Measurements from ENCODE around the gene TMEM207. TPM values are rescaled to one million over a fixed set of nuclear protein-coding genes. Genes with fewer than 3 reads are reported as not detected.

The TMEM207 gene
- total RNA-seq, 3 donors from 2014 or later (not counting 1 experiment from before 2014, with no cell fraction given), result not detected

DNA sequence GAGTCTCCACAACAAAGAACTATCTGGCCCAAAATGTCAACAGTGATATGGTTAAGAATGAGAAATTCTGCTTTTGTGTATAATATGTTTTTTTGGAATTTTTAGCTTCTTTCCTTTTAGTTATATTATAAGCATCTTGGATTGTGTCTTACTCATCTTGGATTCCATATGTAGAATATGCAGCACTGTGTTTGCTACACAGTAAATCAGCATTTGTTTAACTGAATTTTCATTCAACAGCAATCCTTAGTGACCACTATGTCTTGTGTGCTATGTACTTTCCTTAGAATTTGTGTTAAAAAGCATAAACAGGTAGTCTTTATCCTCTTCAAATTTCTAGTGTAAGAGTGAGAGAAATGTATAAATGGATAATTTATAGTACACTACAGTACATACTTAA, 18.2 kb upstream of the TMEM207 start:
- no peaks in the 10 kb centered on the region for H3K4me1 Mint-ChIP-seq
- Histone ChIP-seq H3K4me1 (ENCODE audit: control insufficient read depth, insufficient read depth, low read length) (no peaks in the 10 kb centered on the region), H3K27ac (ENCODE audit: low read length) (no peak overlapping the region), H3K9me3 (ENCODE audit: control insufficient read depth, insufficient read depth, low read length) (no peaks in the 10 kb centered on the region), H3K27me3 (ENCODE audit: control insufficient read depth, insufficient read depth, low read length) (peaks cover 3% of the 10 kb centered on the region), H3K4me3 (ENCODE audit: low read length) (no peak overlapping the region), H3K36me3 (ENCODE audit: control insufficient read depth, insufficient read depth, low read length) (no peaks in the 10 kb centered on the region)
- H3K36me3 Mint-ChIP-seq, result no peaks in the 10 kb centered on the region
- DNase-seq (no peak), ATAC-seq (no peak)
- no peaks in the 10 kb centered on the region for H3K27me3 Mint-ChIP-seq (ENCODE audit: low read depth in 2 of 2)
- H3K9me3 Mint-ChIP-seq, result peaks cover 2% of the 10 kb centered on the region in 2 donors
- intact Hi-C loops (cut with micrococcal nuclease), result no loop called here
- H3K4me3 Mint-ChIP-seq, result no peak overlapping the region
- no peak for TF ChIP-seq CTCF (IDR thresholded peaks at IDR 0.05)
- no peak overlapping the region for H3K27ac Mint-ChIP-seq

DNA sequence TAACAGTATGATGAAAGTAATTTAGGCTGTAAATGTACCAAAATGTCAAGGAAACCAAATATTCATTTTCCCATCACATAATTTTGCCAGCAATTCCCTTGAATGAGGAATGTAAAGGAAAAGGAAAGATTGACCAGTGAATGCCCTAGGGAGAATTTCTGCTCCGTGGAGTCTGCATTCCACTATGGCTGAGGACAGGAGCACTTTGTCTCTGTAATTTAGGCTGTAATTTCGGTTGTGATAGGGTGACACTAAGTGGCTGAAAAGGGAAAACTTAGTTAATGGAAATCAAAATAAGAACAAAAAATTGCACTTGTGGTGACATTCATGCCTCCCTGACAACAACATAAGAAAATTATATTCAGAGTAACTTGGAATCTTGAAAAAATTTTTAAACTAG, 8.3 kb upstream of the TMEM207 start:
- 69% methylated on average over 2 of the region's 2 CpGs for WGBS (ENCODE audit: insufficient coverage)
- Mint-ChIP-seq H3K4me3 (no peak overlapping the region), H3K27me3 (ENCODE audit: low read depth in 2 of 2) (peaks cover 0 to 10% of the 10 kb centered on the region in 2 donors), H3K27ac (no peak overlapping the region), H3K4me1 (no peaks in the 10 kb centered on the region), H3K36me3 (no peaks in the 10 kb centered on the region), H3K9me3 (peaks cover 0 to 2% of the 10 kb centered on the region in 2 donors)
- no peak for ATAC-seq
- no peak for DNase-seq
- Histone ChIP-seq H3K4me3 (ENCODE audit: low read length) (no peak overlapping the region), H3K27me3 (ENCODE audit: control insufficient read depth, insufficient read depth, low read length) (peaks cover 6% of the 10 kb centered on the region), H3K9me3 (ENCODE audit: control insufficient read depth, insufficient read depth, low read length) (no peaks in the 10 kb centered on the region), H3K4me1 (ENCODE audit: control insufficient read depth, insufficient read depth, low read length) (no peaks in the 10 kb centered on the region), H3K27ac (ENCODE audit: low read length) (no peak overlapping the region), H3K36me3 (ENCODE audit: control insufficient read depth, insufficient read depth, low read length) (no peaks in the 10 kb centered on the region)
- intact Hi-C loops (cut with micrococcal nuclease), result no loop called here
- no peak for TF ChIP-seq CTCF (IDR thresholded peaks at IDR 0.05)

DNA sequence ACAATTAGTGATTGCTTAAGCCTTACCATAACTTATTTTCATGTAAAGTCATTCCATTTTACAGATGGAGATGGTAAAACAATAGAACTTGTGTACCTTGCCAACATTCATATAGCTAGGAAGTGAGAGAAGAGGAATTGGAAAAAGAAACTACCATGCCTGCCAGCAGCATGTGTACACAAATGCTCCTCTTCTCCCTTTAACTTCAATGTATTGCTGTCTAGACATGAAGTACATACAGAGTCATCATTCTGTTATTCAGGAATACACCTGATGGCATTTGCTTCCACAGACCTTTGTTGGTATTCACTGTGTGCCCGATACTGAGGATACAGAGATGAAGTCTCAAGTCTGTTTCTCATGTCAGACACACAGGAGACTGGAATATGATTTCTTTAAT, 7.1 kb upstream of the TMEM207 start:
- intact Hi-C loops (cut with micrococcal nuclease), result no loop called here
- Histone ChIP-seq H3K27me3 (ENCODE audit: control insufficient read depth, insufficient read depth, low read length) (peaks cover 4% of the 10 kb centered on the region), H3K36me3 (ENCODE audit: control insufficient read depth, insufficient read depth, low read length) (no peaks in the 10 kb centered on the region), H3K9me3 (ENCODE audit: control insufficient read depth, insufficient read depth, low read length) (no peaks in the 10 kb centered on the region), H3K4me1 (ENCODE audit: control insufficient read depth, insufficient read depth, low read length) (no peaks in the 10 kb centered on the region), H3K4me3 (ENCODE audit: low read length) (no peak overlapping the region), H3K27ac (ENCODE audit: low read length) (no peak overlapping the region)
- DNase-seq, result no peak
- WGBS (ENCODE audit: insufficient coverage), result 89% methylated on average over 1 of the region's 1 CpG
- Mint-ChIP-seq H3K36me3 (no peaks in the 10 kb centered on the region), H3K27ac (no peak overlapping the region), H3K4me1 (no peaks in the 10 kb centered on the region), H3K9me3 (peaks cover 0 to 2% of the 10 kb centered on the region in 2 donors), H3K27me3 (ENCODE audit: low read depth in 2 of 2) (peaks cover 0 to 10% of the 10 kb centered on the region in 2 donors), H3K4me3 (no peak overlapping the region)
- no peak for TF ChIP-seq CTCF (IDR thresholded peaks at IDR 0.05)
- ATAC-seq, result no peak

DNA sequence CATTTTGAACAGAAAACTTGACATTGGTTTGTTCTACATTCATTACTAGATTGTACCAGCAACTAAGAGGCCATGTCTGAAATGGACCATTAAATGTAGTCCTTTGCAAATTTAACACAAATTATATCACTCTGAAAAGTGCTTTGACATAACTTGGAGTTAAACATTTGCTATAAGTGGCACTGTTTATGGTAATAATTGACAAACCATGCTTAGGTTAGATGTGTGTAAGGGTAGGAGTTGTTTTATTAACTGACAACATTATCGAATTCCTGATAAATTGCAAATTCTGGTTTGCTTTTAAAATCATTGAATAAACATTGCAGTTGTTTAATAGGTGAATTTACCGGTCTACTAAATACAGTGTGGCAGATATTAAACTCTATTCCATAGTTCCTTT, 6.1 kb upstream of the TMEM207 start:
- no peaks in the 10 kb centered on the region for H3K36me3 Mint-ChIP-seq
- peaks cover 0 to 10% of the 10 kb centered on the region in 2 donors for H3K27me3 Mint-ChIP-seq (ENCODE audit: low read depth in 2 of 2)
- H3K27ac ChIP-seq (ENCODE audit: low read length), result no peak overlapping the region
- H3K9me3 ChIP-seq (ENCODE audit: control insufficient read depth, insufficient read depth, low read length), result no peaks in the 10 kb centered on the region
- intact Hi-C loops (cut with micrococcal nuclease), result no loop called here
- no peak for TF ChIP-seq CTCF (IDR thresholded peaks at IDR 0.05)
- H3K27me3 ChIP-seq (ENCODE audit: control insufficient read depth, insufficient read depth, low read length), result peaks cover 4% of the 10 kb centered on the region
- no peak overlapping the region for H3K27ac Mint-ChIP-seq
- H3K4me3 Mint-ChIP-seq, result no peak overlapping the region
- no peaks in the 10 kb centered on the region for H3K36me3 ChIP-seq (ENCODE audit: control insufficient read depth, insufficient read depth, low read length)
- ATAC-seq (no peak), DNase-seq (no peak)
- WGBS (ENCODE audit: insufficient coverage), result 100% methylated on average over 1 of the region's 2 CpGs
- H3K4me1 ChIP-seq (ENCODE audit: control insufficient read depth, insufficient read depth, low read length), result no peaks in the 10 kb centered on the region
- no peak overlapping the region for H3K4me3 ChIP-seq (ENCODE audit: low read length)
- H3K4me1 Mint-ChIP-seq, result no peaks in the 10 kb centered on the region
- H3K9me3 Mint-ChIP-seq, result peaks cover 0 to 2% of the 10 kb centered on the region in 2 donors
